Stimulated activated CD8-positive, alpha-beta memory T cell treated with anti-CD3 and anti-CD28 coated beads, Interleukin-7, amount 100 ng/mL, for 48 hours (primary cell): ENCODE results near the gene TXNDC11.

Experiments
- DNase-seq, 2 donors: peaks; one replicate each; pipeline ENCODE4 v3.0.0-alpha.2; 2020; ENCODE audit warnings: low read depth in 1 of 2; ENCODE audit errors: extremely low read depth in 1 of 2

Gene TXNDC11

DNA sequence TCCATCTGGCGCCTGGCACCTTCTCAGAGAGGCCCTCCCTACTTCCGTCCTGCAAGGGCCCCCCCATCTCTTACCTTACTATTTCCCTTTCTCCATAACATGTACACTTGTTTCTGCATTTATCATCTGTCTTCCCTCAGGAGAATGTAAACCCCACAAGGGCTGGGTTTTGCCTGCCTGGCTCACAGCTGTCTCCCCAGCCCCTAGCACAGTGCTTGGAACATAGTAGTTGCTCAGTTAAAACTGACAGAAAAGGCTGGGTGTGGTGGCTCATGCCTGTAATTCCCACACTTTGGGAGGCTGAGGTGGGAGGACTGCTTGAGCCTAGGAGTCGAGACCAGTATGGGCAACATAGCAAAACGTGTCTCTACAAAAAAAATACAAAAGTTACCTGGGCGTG is 80.1 kb downstream of the TXNDC11 start:
- DNase-seq, result no peak

DNA sequence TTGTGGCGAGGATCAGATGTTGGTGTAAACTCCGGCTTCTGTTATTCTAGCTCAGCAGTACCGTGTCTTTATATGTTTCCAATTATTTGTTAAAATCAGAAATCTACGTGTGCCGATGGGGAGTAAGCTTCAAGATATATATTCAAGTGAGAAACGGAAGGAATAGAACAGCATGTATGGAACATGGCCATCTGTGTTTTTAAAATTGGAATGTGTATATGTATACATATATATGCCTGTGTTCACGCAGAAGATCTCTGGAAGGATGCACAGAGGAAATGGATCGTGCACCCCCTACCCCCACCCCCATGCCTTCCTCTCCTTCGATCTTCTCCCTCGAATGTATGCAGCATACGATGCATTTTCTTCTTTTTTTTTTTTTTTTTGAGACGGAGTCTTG is 82.1 kb downstream of the TXNDC11 start:
- no peak for DNase-seq

- no peak for DNase-seq
These were observed 83.6 kb downstream of the TXNDC11 start for GRCh38 chr16:11658896-11659708.

GRCh38 chr16:11657556-11657955 is 85.1 kb downstream of the TXNDC11 start:
- DNase-seq, result no peak

DNA sequence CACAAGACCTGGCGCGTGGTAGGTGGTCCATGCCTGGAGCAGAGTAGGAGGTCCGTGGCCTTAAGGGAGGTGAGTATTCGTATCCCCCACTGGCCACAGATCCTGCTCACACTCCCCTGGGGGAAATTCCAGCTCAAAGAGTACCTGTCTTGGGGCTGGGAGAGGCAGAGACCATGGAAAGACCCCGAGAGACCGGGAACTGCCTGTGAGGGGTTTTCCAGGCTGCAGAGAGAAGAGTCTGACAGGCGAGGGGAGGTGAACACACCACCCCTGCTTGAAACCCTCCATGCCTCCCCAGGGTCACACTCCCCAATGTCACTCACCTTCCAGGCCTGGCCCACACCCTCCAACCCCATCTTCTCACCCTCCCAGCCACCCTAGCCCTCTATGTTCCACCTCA is 87.0 kb downstream of the TXNDC11 start:
- DNase-seq, result no peak

- no peak for DNase-seq
These were observed 90.9 kb downstream of the TXNDC11 start for GRCh38 chr16:11651796-11652195.

DNA sequence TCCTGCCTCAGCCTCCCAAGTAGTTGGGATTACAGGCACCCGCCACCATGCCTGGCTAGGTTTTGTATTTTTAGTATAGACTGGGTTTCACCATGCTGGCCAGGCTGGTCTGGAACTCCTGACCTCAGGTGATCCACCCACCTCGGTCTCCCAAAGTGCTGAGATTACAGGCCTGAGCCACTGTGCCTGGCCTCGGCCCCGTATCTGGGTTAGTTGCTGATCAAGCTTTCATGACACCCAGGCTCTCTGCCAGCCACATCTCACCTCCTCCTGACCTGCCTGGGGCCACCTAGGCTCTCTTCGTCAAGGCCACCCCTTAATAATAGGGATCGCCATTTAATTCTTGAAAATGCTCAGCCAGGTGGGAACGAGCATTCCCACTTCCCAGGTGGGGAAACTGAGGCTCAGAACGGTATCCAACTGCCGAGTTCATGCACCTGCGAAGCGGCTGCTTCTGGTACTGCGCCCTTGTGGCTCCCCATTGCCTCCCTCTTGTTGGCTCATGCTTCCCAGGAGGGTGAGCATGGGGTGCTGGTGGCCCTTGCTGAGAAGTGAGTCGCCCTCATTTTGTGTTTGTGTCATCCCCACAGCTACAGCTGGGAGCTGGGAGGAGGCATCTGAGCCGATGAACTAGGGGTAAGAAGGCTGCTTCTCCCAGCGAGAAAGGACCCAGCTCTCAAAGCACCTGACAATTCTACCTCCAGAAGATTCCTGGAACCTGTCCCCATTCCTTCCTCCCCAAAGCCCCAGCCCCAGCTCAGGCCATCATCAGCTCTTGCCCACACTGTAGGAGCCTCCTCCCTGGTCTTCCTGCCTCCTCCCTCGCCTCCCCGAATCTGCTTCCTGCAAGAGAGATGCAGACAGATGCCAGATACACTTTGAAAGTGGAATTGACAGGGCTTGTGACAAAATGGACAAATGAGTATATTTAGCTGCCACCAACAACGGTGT is 91.7 kb downstream of the TXNDC11 start:
- DNase-seq, result no peak

DNA sequence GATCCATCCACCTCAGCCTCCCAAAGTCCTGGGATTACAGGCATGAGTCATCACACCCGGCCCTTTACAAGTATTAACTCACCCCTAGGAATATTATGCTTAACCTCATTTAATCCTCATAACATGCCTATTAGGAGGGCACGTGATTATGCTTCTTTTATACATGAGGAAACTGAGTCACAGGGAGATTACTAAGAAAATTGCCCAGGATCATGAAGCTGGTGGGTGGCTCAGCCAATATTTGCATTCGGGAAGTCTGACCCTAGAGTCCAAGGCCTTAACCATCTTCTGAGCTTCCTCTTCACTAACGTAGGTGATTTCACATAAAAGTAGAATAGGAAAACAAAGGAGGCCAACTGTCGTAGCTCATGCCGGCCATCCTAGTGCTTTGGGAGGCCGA is 93.4 kb downstream of the TXNDC11 start:
- DNase-seq, result no peak

DNA sequence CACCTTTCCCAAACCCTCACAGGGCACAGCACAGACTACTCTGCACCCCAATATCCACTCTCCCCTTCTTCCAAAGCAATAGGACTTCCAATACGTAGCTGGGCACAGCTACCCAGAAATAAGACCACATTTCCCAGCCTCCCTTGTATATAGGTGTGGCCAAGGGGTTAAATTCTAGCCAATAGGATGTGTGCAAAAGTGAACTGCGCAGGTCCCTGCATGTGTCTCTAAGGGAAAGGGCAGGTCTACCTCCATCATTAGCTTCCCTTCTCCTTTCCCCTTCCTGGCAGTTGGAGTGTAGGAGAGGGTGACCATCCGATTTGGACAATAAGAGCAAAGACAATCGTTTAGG is 99.9 kb downstream of the TXNDC11 start:
- no peak for DNase-seq

GRCh38 chr16:11640987-11641817 is 101.5 kb downstream of the TXNDC11 start:
- DNase-seq, result no peak

DNA sequence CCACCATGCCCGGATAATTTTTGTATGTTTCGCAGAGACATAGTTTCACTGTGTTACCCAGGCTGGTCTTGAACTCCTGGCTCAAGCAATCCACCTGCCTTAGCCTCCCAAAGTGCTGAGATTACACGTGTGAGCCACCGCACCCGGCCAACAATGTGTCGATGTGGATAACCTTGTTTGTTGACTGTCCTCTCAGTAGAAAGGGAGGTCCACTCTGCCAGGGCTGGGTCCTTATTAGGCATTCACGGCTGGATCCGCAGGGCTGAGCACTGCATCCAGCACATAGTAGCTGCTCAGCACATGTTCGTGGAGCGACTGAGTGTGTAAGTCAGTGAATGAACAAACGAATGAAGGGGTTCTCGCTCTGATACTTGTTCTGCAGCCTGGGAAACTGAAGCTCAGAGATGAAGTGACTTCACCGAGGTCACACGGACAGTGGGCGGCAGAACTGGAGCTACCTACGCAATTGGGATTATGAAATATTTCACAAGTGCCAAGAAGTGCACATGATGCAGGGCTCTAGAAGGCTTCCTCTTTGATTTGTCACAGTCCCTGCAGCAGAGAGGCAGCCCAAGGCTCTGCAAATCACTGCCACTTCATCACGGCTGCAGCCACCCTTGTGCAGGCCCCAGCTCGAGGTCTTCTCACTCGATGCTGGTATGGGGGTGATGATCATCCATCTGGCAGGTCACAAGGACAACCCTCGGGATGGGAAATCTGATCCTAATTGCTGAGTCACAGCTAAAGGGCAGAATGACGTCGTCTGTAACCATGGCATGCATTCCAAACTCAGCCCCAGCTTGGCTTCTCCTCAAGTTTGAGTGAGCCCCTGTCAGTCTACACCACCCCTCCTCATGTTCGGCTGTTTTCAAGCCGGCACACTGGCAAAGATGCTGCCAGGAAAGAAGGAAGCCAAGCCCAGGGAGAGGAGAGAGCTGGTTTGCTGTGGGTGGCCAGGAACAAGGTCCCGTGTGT is 102.4 kb downstream of the TXNDC11 start:
- no peak for DNase-seq

DNA sequence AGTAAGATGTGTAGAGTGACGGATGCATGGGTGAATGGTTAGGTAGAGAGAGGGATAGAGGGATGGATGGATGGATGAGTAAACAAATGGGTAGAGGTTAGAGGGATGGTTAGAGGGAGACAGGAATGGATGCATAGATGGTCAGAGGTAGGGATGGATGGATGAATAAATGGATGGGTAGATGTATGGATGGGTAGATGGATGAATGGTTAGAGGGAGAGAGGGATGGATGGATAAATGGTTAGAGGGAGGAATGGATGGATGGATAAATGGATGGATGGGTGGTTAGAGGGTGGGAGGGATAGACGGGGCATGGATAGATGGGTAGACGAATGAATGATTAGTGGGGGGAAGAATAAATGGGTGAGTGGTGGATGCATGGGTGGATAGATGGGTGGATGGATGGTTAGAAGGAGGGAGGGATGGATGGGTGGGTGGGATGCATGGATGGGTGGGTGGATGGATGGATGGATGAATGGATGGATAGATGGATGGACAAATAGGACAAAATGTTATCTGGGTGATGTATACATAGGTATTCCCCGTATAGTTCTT is 103.6 kb downstream of the TXNDC11 start:
- DNase-seq, result no peak

DNA sequence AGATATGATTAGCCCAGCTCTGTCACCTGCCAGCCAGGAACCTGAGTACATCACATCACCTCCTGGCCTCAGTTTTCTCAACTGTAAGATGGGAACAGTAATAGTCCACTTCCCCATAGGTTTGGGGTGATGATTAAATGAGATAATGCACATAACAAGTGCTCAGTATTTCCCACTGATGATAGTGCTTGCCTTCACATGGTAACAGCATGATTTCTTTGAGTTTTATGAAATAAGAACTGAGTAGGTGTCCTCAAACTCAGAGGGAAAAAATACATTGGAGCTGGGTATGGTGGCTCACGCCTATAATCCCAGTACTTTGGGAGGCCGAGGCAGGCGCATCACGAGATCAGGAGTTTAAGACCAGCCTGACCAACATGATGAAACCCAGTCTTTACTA is 104.5 kb downstream of the TXNDC11 start:
- no peak for DNase-seq

DNA sequence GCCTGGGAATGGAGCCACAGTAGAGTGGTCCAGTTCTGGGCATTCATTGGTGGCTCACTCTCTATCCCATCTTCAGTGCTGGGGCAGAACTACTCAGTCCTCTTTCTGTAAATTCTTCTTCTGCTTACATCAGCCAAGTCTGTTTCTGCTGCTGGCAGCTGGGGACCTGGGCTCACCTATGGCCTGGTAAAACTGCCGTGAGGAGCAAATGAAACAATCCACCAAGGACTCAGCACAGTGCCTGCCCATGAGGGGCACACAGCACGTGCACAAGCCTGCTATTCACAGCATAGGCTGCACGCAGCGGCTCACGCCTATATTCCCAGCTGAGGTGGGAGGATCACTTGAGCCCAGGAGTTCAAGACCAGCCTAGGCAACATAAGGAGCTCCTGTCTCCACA is 105.3 kb downstream of the TXNDC11 start:
- no peak for DNase-seq

- no peak for DNase-seq
These were observed 106.4 kb downstream of the TXNDC11 start for GRCh38 chr16:11636172-11636721.

DNA sequence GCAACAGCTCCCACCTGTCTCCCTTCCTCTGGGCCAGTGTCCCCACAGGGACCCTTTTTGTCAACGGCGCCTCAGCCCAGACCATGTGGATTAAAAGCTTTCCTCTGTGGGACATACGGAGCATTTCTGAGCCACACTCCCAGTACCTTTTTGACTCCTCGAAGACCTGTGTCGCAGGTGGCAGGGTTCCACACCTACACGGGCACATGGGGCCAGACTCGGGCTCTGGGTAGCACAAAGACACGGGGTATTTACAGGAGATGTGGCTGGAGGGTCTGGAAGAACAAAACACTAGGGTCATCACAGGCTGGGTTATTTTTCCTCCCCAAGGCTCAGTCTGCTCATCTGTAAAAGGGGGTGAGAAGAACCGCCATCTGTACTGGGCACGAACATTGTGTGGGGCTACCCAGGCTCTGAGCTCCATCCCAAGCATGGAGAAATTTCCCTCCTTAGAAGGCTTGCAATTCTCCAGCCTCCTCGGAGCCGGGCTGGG is 106.9 kb downstream of the TXNDC11 start:
- no peak for DNase-seq

GRCh38 chr16:11635113-11635652 is 107.5 kb downstream of the TXNDC11 start:
- no peak for DNase-seq

GRCh38 chr16:11634312-11634711 is 108.3 kb downstream of the TXNDC11 start:
- no peak for DNase-seq

DNA sequence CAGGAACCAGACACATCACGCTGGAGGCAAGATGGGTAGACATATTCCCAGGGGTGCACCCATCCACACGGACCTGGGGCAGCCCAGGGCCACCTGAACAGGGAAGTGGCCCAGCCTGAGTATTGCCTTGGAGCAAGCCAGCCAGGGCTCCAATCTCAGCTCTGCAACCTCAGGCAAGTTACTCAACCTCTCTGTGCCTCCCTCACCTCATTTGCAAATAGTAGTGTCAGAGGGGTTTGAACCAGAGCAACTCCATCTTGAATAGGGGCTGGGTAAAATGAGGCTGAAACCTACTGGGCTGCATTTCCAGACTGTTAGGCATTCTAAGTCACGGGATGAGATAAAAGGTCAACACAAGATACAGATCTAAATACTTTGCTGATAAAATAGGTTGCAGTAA is 109.5 kb downstream of the TXNDC11 start:
- DNase-seq, result no peak
